Measurements from ENCODE around the gene ARHGAP6.

Gene ARHGAP6

GRCh38 chrX:11665168-11666111 is at the start of gene ARHGAP6:
Gene ARHGAP6 (minus strand): TSS chrX:11665920. CDS start chrX:11664828, 1,092 bp downstream.
- in situ Hi-C loops (cut with HindIII; ENCODE audit: low pct_unique_long_range_greater_than_20kb, low sequenced_read_pairs), result no loop called here
- DNase-seq (ENCODE audit: low read depth in 1 of 2, low spot score in 1 of 2), result peak in 1 of 2 experiments; percentile 28
- no peak for TF ChIP-seq JUND (IDR thresholded peaks at IDR 0.05; ENCODE audit: low read depth)

GRCh38 chrX:11704725-11705495 is 39.2 kb upstream of the ARHGAP6 start:
- in situ Hi-C loops (cut with HindIII; ENCODE audit: low pct_unique_long_range_greater_than_20kb, low sequenced_read_pairs), result no loop called here
- no peak for TF ChIP-seq JUND (IDR thresholded peaks at IDR 0.05; ENCODE audit: low read depth)
- no peak for DNase-seq (ENCODE audit: low read depth in 1 of 2, low spot score in 1 of 2)

- no peak for DNase-seq (ENCODE audit: low read depth in 1 of 2, low spot score in 1 of 2)
- TF ChIP-seq JUND (IDR thresholded peaks at IDR 0.05; ENCODE audit: low read depth), result no peak
- in situ Hi-C loops (cut with HindIII; ENCODE audit: low pct_unique_long_range_greater_than_20kb, low sequenced_read_pairs), result no loop called here
These were observed 38.1 kb upstream of the ARHGAP6 start for GRCh38 chrX:11703855-11704254.

DNA sequence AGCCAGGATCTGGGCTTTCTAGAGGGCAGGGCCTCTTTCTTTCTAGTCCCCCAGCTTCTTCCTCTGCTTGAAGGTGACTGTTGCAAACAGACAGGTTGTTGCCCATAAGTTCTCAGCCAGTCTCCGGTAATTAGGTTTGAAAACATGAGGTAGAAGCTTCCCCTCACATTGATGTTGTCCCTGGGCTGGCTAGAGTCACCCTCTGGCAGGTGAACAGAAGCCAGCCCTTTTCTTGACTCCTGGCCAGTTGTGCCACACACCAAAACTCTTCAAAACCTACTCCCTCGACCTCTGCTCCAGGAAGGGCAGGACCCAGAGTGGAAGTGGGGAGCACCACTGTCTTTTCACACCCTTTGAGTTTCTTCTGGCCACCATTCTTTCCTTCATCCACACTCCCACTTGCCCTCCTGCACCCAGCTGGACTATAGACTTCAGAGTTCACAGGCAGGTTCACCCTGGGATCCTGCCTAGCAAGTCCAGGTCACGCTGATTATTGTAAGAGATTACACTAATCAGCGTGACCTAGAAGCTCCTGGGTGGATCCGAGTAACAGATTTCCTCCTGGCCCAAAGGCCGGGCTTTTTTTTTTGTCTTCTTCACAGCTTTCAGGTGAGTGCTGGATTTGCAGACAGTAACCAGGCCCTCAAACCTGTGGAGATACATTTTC is 37.4 kb upstream of the ARHGAP6 start:
- in situ Hi-C loops (cut with HindIII; ENCODE audit: low pct_unique_long_range_greater_than_20kb, low sequenced_read_pairs), result no loop called here
- no peak for DNase-seq (ENCODE audit: low read depth in 1 of 2, low spot score in 1 of 2)
- no peak for TF ChIP-seq JUND (IDR thresholded peaks at IDR 0.05; ENCODE audit: low read depth)

DNA sequence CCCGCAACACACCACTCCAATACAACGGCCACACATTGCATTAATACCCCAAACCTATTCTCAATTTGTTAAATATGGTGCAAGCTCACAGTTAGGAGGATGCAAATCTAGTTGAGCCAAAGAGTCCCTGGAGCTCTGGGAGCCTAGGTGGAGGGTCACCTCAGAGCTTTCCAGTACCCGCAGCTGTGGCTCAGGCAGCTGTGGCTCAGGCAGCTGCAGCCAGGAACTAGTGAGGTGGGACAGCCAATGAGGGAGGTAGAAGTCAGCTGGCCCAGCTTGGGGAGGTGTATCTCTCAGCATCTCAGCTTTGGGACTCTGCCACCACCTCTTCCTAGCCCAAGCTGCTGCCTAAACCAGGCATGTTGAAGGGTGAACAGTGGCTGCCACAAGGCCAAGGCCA is 36.7 kb upstream of the ARHGAP6 start:
- no peak for TF ChIP-seq JUND (IDR thresholded peaks at IDR 0.05; ENCODE audit: low read depth)
- in situ Hi-C loops (cut with HindIII; ENCODE audit: low pct_unique_long_range_greater_than_20kb, low sequenced_read_pairs), result no loop called here
- no peak for DNase-seq (ENCODE audit: low read depth in 1 of 2, low spot score in 1 of 2)

DNA sequence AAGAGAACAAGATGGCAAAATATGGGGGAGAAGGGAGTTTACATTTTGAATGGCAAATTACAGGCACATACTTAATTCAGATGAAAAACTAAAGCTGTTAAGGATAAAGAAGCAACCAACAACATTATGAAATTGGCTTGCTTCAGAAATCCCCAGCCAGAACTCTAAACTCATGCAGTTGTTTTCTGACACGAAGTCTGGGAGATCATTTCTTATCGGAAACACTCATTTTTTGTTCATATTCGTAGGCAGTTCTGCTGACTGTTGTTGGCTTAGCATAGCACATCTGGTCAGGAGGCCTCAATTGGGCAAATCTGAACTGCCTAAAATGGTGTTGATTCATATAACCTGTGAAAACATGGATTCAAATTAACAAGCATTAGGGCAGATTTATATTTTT is 33.0 kb upstream of the ARHGAP6 start:
- in situ Hi-C loops (cut with HindIII; ENCODE audit: low pct_unique_long_range_greater_than_20kb, low sequenced_read_pairs), result no loop called here
- DNase-seq (ENCODE audit: low read depth in 1 of 2, low spot score in 1 of 2), result no peak
- no peak for TF ChIP-seq JUND (IDR thresholded peaks at IDR 0.05; ENCODE audit: low read depth)

- in situ Hi-C loops (cut with HindIII; ENCODE audit: low pct_unique_long_range_greater_than_20kb, low sequenced_read_pairs), result no loop called here
- TF ChIP-seq JUND (IDR thresholded peaks at IDR 0.05; ENCODE audit: low read depth), result no peak
These were observed 22.5 kb upstream of the ARHGAP6 start for GRCh38 chrX:11688201-11688600.

DNA sequence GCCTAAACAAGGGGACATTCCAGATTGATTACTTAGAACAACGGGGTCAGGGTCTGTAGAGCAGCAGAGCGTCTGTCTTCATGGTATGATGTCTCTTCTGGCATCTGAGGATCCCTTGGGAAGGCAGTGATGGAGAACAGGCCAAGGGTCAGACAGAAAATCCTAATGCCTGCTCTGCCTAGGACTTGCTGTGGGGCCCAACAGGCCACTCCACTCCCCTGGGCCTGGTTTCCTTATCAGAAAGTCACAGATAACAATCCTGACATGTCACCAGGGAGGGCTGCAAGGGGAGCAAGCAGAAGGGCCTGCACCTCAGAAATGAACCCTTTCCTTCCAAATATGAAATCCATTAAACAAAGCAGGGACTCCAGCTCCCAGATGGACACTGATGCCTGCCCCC is 21.4 kb upstream of the ARHGAP6 start:
- no peak for TF ChIP-seq JUND (IDR thresholded peaks at IDR 0.05; ENCODE audit: low read depth)
- in situ Hi-C loops (cut with HindIII; ENCODE audit: low pct_unique_long_range_greater_than_20kb, low sequenced_read_pairs), result no loop called here
- DNase-seq (ENCODE audit: low read depth in 1 of 2, low spot score in 1 of 2), result no peak

More at GRCh38 chrX:11688201-11688600, 22.5 kb upstream of the ARHGAP6 start:
- no peak for DNase-seq (ENCODE audit: low read depth in 1 of 2, low spot score in 1 of 2)

GRCh38 chrX:11683057-11683456 is 17.3 kb upstream of the ARHGAP6 start:
- in situ Hi-C loops (cut with HindIII; ENCODE audit: low pct_unique_long_range_greater_than_20kb, low sequenced_read_pairs), result no loop called here
- TF ChIP-seq JUND (IDR thresholded peaks at IDR 0.05; ENCODE audit: low read depth), result no peak
- no peak for DNase-seq (ENCODE audit: low read depth in 1 of 2, low spot score in 1 of 2)

DNA sequence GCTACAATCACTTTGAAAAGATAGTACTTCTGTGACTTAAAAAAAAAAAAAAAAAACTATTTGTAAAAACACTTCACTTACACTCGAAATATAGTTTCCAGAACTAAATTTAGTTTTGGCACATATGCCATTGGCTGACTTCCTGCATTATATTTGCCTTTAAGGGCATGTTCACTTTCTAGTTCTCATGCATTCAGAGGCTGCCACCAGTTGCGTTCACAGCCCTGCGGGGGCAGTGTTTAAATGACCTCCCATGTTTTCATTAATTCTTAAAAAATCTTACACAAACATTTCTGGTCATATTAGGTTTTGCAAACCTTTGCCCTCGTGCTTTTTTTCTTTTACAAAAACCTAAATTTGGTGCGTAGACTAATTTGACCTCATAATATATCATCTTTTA is 12.4 kb upstream of the ARHGAP6 start:
- no peak for DNase-seq (ENCODE audit: low read depth in 1 of 2, low spot score in 1 of 2)
- in situ Hi-C loops (cut with HindIII; ENCODE audit: low pct_unique_long_range_greater_than_20kb, low sequenced_read_pairs), result no loop called here
- TF ChIP-seq JUND (IDR thresholded peaks at IDR 0.05; ENCODE audit: low read depth), result no peak

DNA sequence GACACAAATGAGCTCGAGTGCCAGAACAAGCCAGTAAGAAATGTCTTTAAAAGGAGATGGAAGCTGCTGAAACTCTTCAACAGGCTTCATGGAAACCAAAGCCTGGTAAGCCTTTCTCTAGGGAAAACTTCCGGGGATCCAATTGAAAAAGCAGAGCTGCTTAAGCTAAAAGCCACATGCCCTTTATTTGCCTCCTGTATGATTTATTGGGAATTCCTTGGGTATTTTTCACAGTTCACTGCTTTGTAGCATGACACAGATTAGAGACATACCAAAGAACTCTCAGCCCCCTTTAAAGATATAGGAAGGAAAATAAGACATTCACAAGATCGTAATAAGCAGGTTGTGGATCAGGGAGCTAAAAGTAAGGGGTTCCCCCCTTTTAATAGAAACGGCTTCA is 6.5 kb upstream of the ARHGAP6 start:
- in situ Hi-C loops (cut with HindIII; ENCODE audit: low pct_unique_long_range_greater_than_20kb, low sequenced_read_pairs), result no loop called here
- no peak for DNase-seq (ENCODE audit: low read depth in 1 of 2, low spot score in 1 of 2)
- no peak for TF ChIP-seq JUND (IDR thresholded peaks at IDR 0.05; ENCODE audit: low read depth)

DNA sequence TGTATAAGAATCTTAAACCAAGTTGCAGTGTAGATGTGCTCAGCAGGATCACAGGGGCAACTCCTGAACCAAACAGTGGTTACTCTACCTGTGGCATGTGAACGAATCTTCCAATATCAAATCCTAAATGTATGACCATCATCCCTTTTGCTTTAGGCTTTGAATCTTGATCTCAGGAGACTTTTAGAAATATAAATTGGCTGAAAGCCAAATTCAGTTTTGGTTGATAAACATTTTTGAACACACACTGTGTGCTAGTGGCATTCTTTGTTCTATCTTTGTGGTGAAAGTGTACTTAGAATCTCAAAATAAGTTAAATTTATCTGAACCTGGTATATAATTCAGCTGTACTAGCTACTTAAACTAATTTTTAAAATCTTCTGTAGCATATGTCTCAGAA is 4.6 kb upstream of the ARHGAP6 start:
- DNase-seq (ENCODE audit: low read depth in 1 of 2, low spot score in 1 of 2), result no peak
- in situ Hi-C loops (cut with HindIII; ENCODE audit: low pct_unique_long_range_greater_than_20kb, low sequenced_read_pairs), result no loop called here
- TF ChIP-seq JUND (IDR thresholded peaks at IDR 0.05; ENCODE audit: low read depth), result no peak

All from T47D (cell line).